Mucosa of stomach (tissue), 1 donor: ENCODE data around the gene PTPN3.

ENCODE experiments used
- H3K27me3 ChIP-seq: one replicate; pipeline ENCODE4 v1.7.0; 2013; ENCODE audit warnings: mild to moderate bottlenecking, low read length; ENCODE audit not compliant: control insufficient read depth, insufficient read depth
- H3K36me3 ChIP-seq: one replicate; pipeline ENCODE4 v1.7.0; 2013; ENCODE audit warnings: low read length; ENCODE audit not compliant: control insufficient read depth, insufficient read depth
- H3K4me1 ChIP-seq: one replicate; pipeline ENCODE4 v1.7.0; 2013; ENCODE audit warnings: mild to moderate bottlenecking, low read length; ENCODE audit not compliant: control insufficient read depth, insufficient read depth
- H3K4me3 ChIP-seq: one replicate; pipeline ENCODE4 v1.7.0; 2013; ENCODE audit warnings: low read length
- H3K9ac ChIP-seq: one replicate; pipeline ENCODE4 v1.7.0; 2013; ENCODE audit warnings: mild to moderate bottlenecking, low read length, moderate library complexity
- H3K9me3 ChIP-seq: one replicate; pipeline ENCODE4 v1.7.0; 2013; ENCODE audit warnings: mild to moderate bottlenecking, low read length, moderate library complexity; ENCODE audit not compliant: control insufficient read depth
- donor health status: Pancreatic carcinoma.

PTPN3 gene

GRCh38 chr9:109385499-109385898, 112.6 kb downstream of the PTPN3 start:
- Histone ChIP-seq H3K36me3 (peaks cover 25% of the 10 kb centered on the region), H3K9me3 (no peaks in the 10 kb centered on the region), H3K4me1 (no peaks in the 10 kb centered on the region), H3K4me3 (no peak overlapping the region), H3K27me3 (no peaks in the 10 kb centered on the region), H3K9ac (no peak overlapping the region)

GRCh38 chr9:109383947-109384346, 114.2 kb downstream of the PTPN3 start:
- Histone ChIP-seq H3K27me3 (no peaks in the 10 kb centered on the region), H3K4me3 (no peak overlapping the region), H3K9ac (no peak overlapping the region), H3K9me3 (no peaks in the 10 kb centered on the region), H3K36me3 (peaks cover 23% of the 10 kb centered on the region), H3K4me1 (peaks cover 6% of the 10 kb centered on the region)

- Histone ChIP-seq H3K9ac (no peak overlapping the region), H3K27me3 (no peaks in the 10 kb centered on the region), H3K4me1 (peaks cover 6% of the 10 kb centered on the region), H3K9me3 (no peaks in the 10 kb centered on the region), H3K36me3 (peaks cover 20% of the 10 kb centered on the region), H3K4me3 (no peak overlapping the region)
These were observed 114.8 kb downstream of the PTPN3 start for GRCh38 chr9:109383356-109383755.

GRCh38 chr9:109382585-109382984, 115.5 kb downstream of the PTPN3 start:
- H3K9ac ChIP-seq = no peak overlapping the region
- peaks cover 6% of the 10 kb centered on the region for H3K4me1 ChIP-seq
- no peaks in the 10 kb centered on the region for H3K9me3 ChIP-seq
- peaks cover 20% of the 10 kb centered on the region for H3K36me3 ChIP-seq
- H3K4me3 ChIP-seq = no peak overlapping the region
- H3K27me3 ChIP-seq = no peaks in the 10 kb centered on the region

- Histone ChIP-seq H3K9me3 (no peaks in the 10 kb centered on the region), H3K4me3 (no peak overlapping the region), H3K27me3 (no peaks in the 10 kb centered on the region), H3K4me1 (peaks cover 6% of the 10 kb centered on the region), H3K9ac (no peak overlapping the region), H3K36me3 (peaks cover 20% of the 10 kb centered on the region)
These were observed 115.9 kb downstream of the PTPN3 start for GRCh38 chr9:109382182-109382581.

GRCh38 chr9:109381011-109381729, 116.9 kb downstream of the PTPN3 start:
- Histone ChIP-seq H3K4me1 (peaks cover 6% of the 10 kb centered on the region), H3K4me3 (no peak overlapping the region), H3K9me3 (no peaks in the 10 kb centered on the region), H3K9ac (no peak overlapping the region), H3K36me3 (peaks cover 12% of the 10 kb centered on the region), H3K27me3 (no peaks in the 10 kb centered on the region)

- Histone ChIP-seq H3K4me3 (no peak overlapping the region), H3K27me3 (no peaks in the 10 kb centered on the region), H3K9me3 (no peaks in the 10 kb centered on the region), H3K36me3 (peaks cover 10% of the 10 kb centered on the region), H3K9ac (no peak overlapping the region), H3K4me1 (peaks cover 6% of the 10 kb centered on the region)
These were observed 118.6 kb downstream of the PTPN3 start for GRCh38 chr9:109379513-109379912.

- Histone ChIP-seq H3K4me3 (no peak overlapping the region), H3K9me3 (no peaks in the 10 kb centered on the region), H3K9ac (no peak overlapping the region), H3K27me3 (no peaks in the 10 kb centered on the region), H3K4me1 (peaks cover 6% of the 10 kb centered on the region), H3K36me3 (peaks cover 10% of the 10 kb centered on the region)
These were observed 119.8 kb downstream of the PTPN3 start for GRCh38 chr9:109378316-109378715.

GRCh38 chr9:109372246-109372645, 125.9 kb downstream of the PTPN3 start:
- Histone ChIP-seq H3K36me3 (no peaks in the 10 kb centered on the region), H3K4me1 (no peaks in the 10 kb centered on the region), H3K9me3 (no peaks in the 10 kb centered on the region), H3K4me3 (no peak overlapping the region), H3K27me3 (no peaks in the 10 kb centered on the region), H3K9ac (no peak overlapping the region)

GRCh38 chr9:109371374-109371773, 126.7 kb downstream of the PTPN3 start:
- H3K27me3 ChIP-seq = no peaks in the 10 kb centered on the region
- no peaks in the 10 kb centered on the region for H3K36me3 ChIP-seq
- no peak overlapping the region for H3K9ac ChIP-seq
- H3K4me1 ChIP-seq = no peaks in the 10 kb centered on the region
- H3K4me3 ChIP-seq = no peak overlapping the region
- H3K9me3 ChIP-seq = no peaks in the 10 kb centered on the region

- no peak overlapping the region for H3K9ac ChIP-seq
- H3K27me3 ChIP-seq = no peaks in the 10 kb centered on the region
- no peak overlapping the region for H3K4me3 ChIP-seq
- H3K9me3 ChIP-seq = no peaks in the 10 kb centered on the region
- H3K4me1 ChIP-seq = no peaks in the 10 kb centered on the region
- no peaks in the 10 kb centered on the region for H3K36me3 ChIP-seq
These were observed 128.8 kb downstream of the PTPN3 start for GRCh38 chr9:109369285-109369684.

- Histone ChIP-seq H3K36me3 (no peaks in the 10 kb centered on the region), H3K4me3 (no peak overlapping the region), H3K9ac (no peak overlapping the region), H3K4me1 (no peaks in the 10 kb centered on the region), H3K27me3 (no peaks in the 10 kb centered on the region), H3K9me3 (no peaks in the 10 kb centered on the region)
These were observed 137.3 kb downstream of the PTPN3 start for GRCh38 chr9:109360771-109361170.
